Measurements from ENCODE around the gene C19orf73. TPM values are rescaled to one million over a fixed set of nuclear protein-coding genes. Genes with fewer than 3 reads are reported as not detected.

Gene C19orf73
- total RNA-seq, 1 experiment from 2014 or later: 3.7 TPM

Other genes starting within 250 kb of the C19orf73 start
- 26.1 and 36.4 TPM in 2 replicates for gene PPP1R15A, start 246.7 kb downstream of the C19orf73 start, total RNA-seq (2014; rRNA removed; shearing (Covaris generic); ENCODE audit: low replicate concordance)
- not detected in 2 replicates for gene TULP2, start 220.4 kb downstream of the C19orf73 start, total RNA-seq (2014; rRNA removed; shearing (Covaris generic); ENCODE audit: low replicate concordance)
- gene NUCB1, start 218.8 kb downstream of the C19orf73 start, total RNA-seq (2014; rRNA removed; shearing (Covaris generic); ENCODE audit: low replicate concordance): 157 and 236 TPM in 2 replicates
- not detected in 2 replicates for gene DHDH, start 185.4 kb downstream of the C19orf73 start, total RNA-seq (2014; rRNA removed; shearing (Covaris generic); ENCODE audit: low replicate concordance)
- 38.2 and 61.4 TPM in 2 replicates for gene BAX, start 164.3 kb downstream of the C19orf73 start, total RNA-seq (2014; rRNA removed; shearing (Covaris generic); ENCODE audit: low replicate concordance)
- gene FTL, start 153.8 kb downstream of the C19orf73 start, total RNA-seq (2014; rRNA removed; shearing (Covaris generic); ENCODE audit: low replicate concordance): 880 and 1,766 TPM in 2 replicates
- 34.3 and 46.2 TPM in 2 replicates for gene GYS1, start 125.8 kb downstream of the C19orf73 start, total RNA-seq (2014; rRNA removed; shearing (Covaris generic); ENCODE audit: low replicate concordance)
- 386 and 644 TPM in 2 replicates for gene RUVBL2, start 125.3 kb downstream of the C19orf73 start, total RNA-seq (2014; rRNA removed; shearing (Covaris generic); ENCODE audit: low replicate concordance)
- not detected in 2 replicates for gene LHB, start 102.1 kb downstream of the C19orf73 start, total RNA-seq (2014; rRNA removed; shearing (Covaris generic); ENCODE audit: low replicate concordance)
- gene CGB3, start 94.8 kb downstream of the C19orf73 start, total RNA-seq (2014; rRNA removed; shearing (Covaris generic); ENCODE audit: low replicate concordance): not detected in 2 replicates
- gene CGB2, start 87.3 kb downstream of the C19orf73 start, total RNA-seq (2014; rRNA removed; shearing (Covaris generic); ENCODE audit: low replicate concordance): not detected in 2 replicates
- not detected in 2 replicates for gene CGB1, start 82.2 kb downstream of the C19orf73 start, total RNA-seq (2014; rRNA removed; shearing (Covaris generic); ENCODE audit: low replicate concordance)
- not detected in 2 replicates for gene CGB5, start 75.3 kb downstream of the C19orf73 start, total RNA-seq (2014; rRNA removed; shearing (Covaris generic); ENCODE audit: low replicate concordance)
- gene CGB8, start 70.0 kb downstream of the C19orf73 start, total RNA-seq (2014; rRNA removed; shearing (Covaris generic); ENCODE audit: low replicate concordance): not detected in 2 replicates
- not detected in 2 replicates for gene CGB7, start 61.4 kb downstream of the C19orf73 start, total RNA-seq (2014; rRNA removed; shearing (Covaris generic); ENCODE audit: low replicate concordance)
- not detected in 2 replicates for gene NTF4, start 54.3 kb downstream of the C19orf73 start, total RNA-seq (2014; rRNA removed; shearing (Covaris generic); ENCODE audit: low replicate concordance)
- gene KCNA7, start 46.4 kb downstream of the C19orf73 start, total RNA-seq (2014; rRNA removed; shearing (Covaris generic); ENCODE audit: low replicate concordance): not detected in 2 replicates
- gene SNRNP70, start 33.7 kb downstream of the C19orf73 start, total RNA-seq (2014; rRNA removed; shearing (Covaris generic); ENCODE audit: low replicate concordance): 172 and 247 TPM in 2 replicates
- gene LIN7B, start 4.8 kb downstream of the C19orf73 start, total RNA-seq (2014; rRNA removed; shearing (Covaris generic); ENCODE audit: low replicate concordance): 12.3 and 20.4 TPM in 2 replicates
- gene PPFIA3, start 401 bp upstream of the C19orf73 start, total RNA-seq (2014; rRNA removed; shearing (Covaris generic); ENCODE audit: low replicate concordance): 3.4 and 21.4 TPM in 2 replicates
- not detected in 2 replicates for gene HRC, start 36.3 kb upstream of the C19orf73 start, total RNA-seq (2014; rRNA removed; shearing (Covaris generic); ENCODE audit: low replicate concordance)
- 7.9 and 8.4 TPM in 2 replicates for gene TRPM4, start 38.6 kb upstream of the C19orf73 start, total RNA-seq (2014; rRNA removed; shearing (Covaris generic); ENCODE audit: low replicate concordance)
- not detected in 2 replicates for gene SLC6A16, start 206.0 kb upstream of the C19orf73 start, total RNA-seq (2014; rRNA removed; shearing (Covaris generic); ENCODE audit: low replicate concordance)
- not detected in 2 replicates for gene CD37, start 216.3 kb upstream of the C19orf73 start, total RNA-seq (2014; rRNA removed; shearing (Covaris generic); ENCODE audit: low replicate concordance)
- 13.5 and 14.6 TPM in 2 replicates for gene TEAD2, start 243.3 kb upstream of the C19orf73 start, total RNA-seq (2014; rRNA removed; shearing (Covaris generic); ENCODE audit: low replicate concordance)
- gene DKKL1, start 244.7 kb upstream of the C19orf73 start, total RNA-seq (2014; rRNA removed; shearing (Covaris generic); ENCODE audit: low replicate concordance): not detected in 2 replicates

All from MG63 (cell line).